B cell (primary cell): Measurements from ENCODE around the gene JMJD1C. TPM values are rescaled to one million over a fixed set of nuclear protein-coding genes. Genes with fewer than 3 reads are reported as not detected.

ENCODE experiments used
- ATAC-seq: fragments of 200-7000 bp; cut with Tn5 transposase; one replicate; pipeline ENCODE4 v1.10.0; 2021; ENCODE audit warnings: low read depth, mild to moderate bottlenecking, moderate number of reproducible peaks, moderate library complexity
- CTCF ChIA-PET: fragments of 350-600 bp; sonication (Branson Sonifier 250); formaldehyde crosslinking; loops from one replicate; lab custom pipeline; 2021; ENCODE audit warnings: antibody characterized with exemption, inconsistent platforms; lab: Charles Lee
- POLR2A ChIA-PET: fragments of 350-600 bp; sonication (Branson Sonifier 250); formaldehyde crosslinking; loops from one replicate; lab custom pipeline; 2021; ENCODE audit warnings: antibody characterized with exemption; lab: Charles Lee
- DNase-seq: peaks from one replicate; pipeline ENCODE4 v3.0.0; 2013
- H2AFZ ChIP-seq: 2 replicates; pipeline ENCODE4 v1.6.1; 2012; ENCODE audit warnings: mild to moderate bottlenecking, low read depth, low read length; ENCODE audit not compliant: insufficient read depth, poor library complexity, severe bottlenecking
- H3K27ac ChIP-seq, 2 donors: 1 replicate in 1 of 2; 2 replicates in 1 of 2; pipeline ENCODE4 v1.5.1; 2012 to 2013; ENCODE audit warnings: low read length in 2 of 2, mild to moderate bottlenecking in 2 of 2, moderate library complexity in 1 of 2
- H3K27me3 ChIP-seq, 4 experiments: fragments of 200-600 bp in 1 of 4; sonication (generic) in 1 of 4; replicated peaks in 1 of 4; 1 replicate in 2 of 4; 2 replicates in 2 of 4; pipeline versions ENCODE4 v1.6.1 to v1.7.0; 2013 to 2016; ENCODE audit warnings: low read length in 3 of 4, mild to moderate bottlenecking in 2 of 4, mixed read lengths in 1 of 4, moderate library complexity in 1 of 4; ENCODE audit not compliant: insufficient read depth in 4 of 4, control insufficient read depth in 3 of 4; ENCODE audit errors: control extremely low read depth in 1 of 4
- H3K36me3 ChIP-seq, 2 experiments: replicated peaks in 1 of 2; 1 replicate in 1 of 2; 2 replicates in 1 of 2; pipeline versions ENCODE4 v1.6.1 to v1.7.1; 2013; ENCODE audit warnings: low read length in 1 of 2; ENCODE audit not compliant: insufficient read depth in 2 of 2, control insufficient read depth in 1 of 2; ENCODE audit errors: control extremely low read depth in 1 of 2, extremely low read depth in 1 of 2
- H3K4me1 ChIP-seq, 2 donors: fragments of 200-600 bp in 1 of 2; sonication (generic) in 1 of 2; 1 replicate in 1 of 2; 2 replicates in 1 of 2; pipeline versions ENCODE4 v1.5.1 to v1.6.1; 2013 to 2017; ENCODE audit warnings: low read length in 2 of 2; ENCODE audit not compliant: control insufficient read depth in 2 of 2, insufficient read depth in 2 of 2
- H3K4me2 ChIP-seq: replicated peaks from 2 replicates; pipeline ENCODE3; 2012; ENCODE audit warnings: mild to moderate bottlenecking, low read depth, low read length; ENCODE audit not compliant: poor library complexity, severe bottlenecking
- H3K4me3 ChIP-seq, 5 experiments: fragments of 200-600 bp in 1 of 5; sonication (generic) in 1 of 5; 1 replicate in 3 of 5; 2 replicates in 2 of 5; pipeline versions ENCODE4 v1.5.1 to v1.7.0; 2011 to 2016; ENCODE audit warnings: low read length in 4 of 5, mild to moderate bottlenecking in 4 of 5, low read depth in 2 of 5, control low read depth in 1 of 5, moderate library complexity in 1 of 5; ENCODE audit not compliant: insufficient read depth in 1 of 5; ENCODE audit errors: control extremely low read depth in 1 of 5, extremely low read depth in 1 of 5
- H3K79me2 ChIP-seq: fragments of 200-600 bp; sonication (generic); one replicate; pipeline ENCODE4 v1.6.0; 2016; ENCODE audit warnings: low read length; ENCODE audit not compliant: control insufficient read depth, insufficient read depth
- H3K9ac ChIP-seq: fragments of 200-600 bp; sonication (generic); 2 replicates; pipeline ENCODE4 v1.6.1; 2017; ENCODE audit warnings: mild to moderate bottlenecking, low read length, moderate library complexity
- H3K9me3 ChIP-seq, 3 donors: one replicate each; pipeline versions ENCODE4 v1.6.1 to v1.7.1; 2013; ENCODE audit warnings: low read length in 2 of 3; ENCODE audit not compliant: control insufficient read depth in 2 of 3, insufficient read depth in 1 of 3; ENCODE audit errors: control extremely low read depth in 1 of 3
- H4K20me1 ChIP-seq: 2 replicates; pipeline ENCODE4 v1.6.0; 2012; ENCODE audit warnings: mild to moderate bottlenecking, low read length; ENCODE audit not compliant: insufficient read depth, control insufficient read depth, poor library complexity, severe bottlenecking
- H3K27ac Mint-ChIP-seq: one replicate; pipeline ENCODE4 v1.8.0; 2021; ENCODE audit warnings: mixed read lengths
- H3K27me3 Mint-ChIP-seq: one replicate; pipeline ENCODE4 v1.8.0; 2021; ENCODE audit warnings: mixed read lengths
- H3K4me1 Mint-ChIP-seq: one replicate; pipeline ENCODE4 v1.8.0; 2021; ENCODE audit warnings: mixed read lengths
- H3K4me3 Mint-ChIP-seq: one replicate; pipeline ENCODE4 v1.8.0; 2021; ENCODE audit warnings: mixed read lengths
- H3K9me3 Mint-ChIP-seq: one replicate; pipeline ENCODE4 v1.8.0; 2022; ENCODE audit warnings: mixed read lengths; ENCODE audit not compliant: insufficient read depth
- EZH2 ChIP-seq: IDR thresholded peaks from 2 replicates; pipeline ENCODE4 v1.6.1; 2012; ENCODE audit warnings: borderline replicate concordance, low read depth, mild to moderate bottlenecking, moderate library complexity, low read length; ENCODE audit not compliant: insufficient read depth, poor library complexity, severe bottlenecking
- WGBS: methylation state at CpG from one replicate; pipeline ENCODE4 v1.1.5; 2013; ENCODE audit warnings: missing lambda C conversion rate; ENCODE audit not compliant: insufficient coverage; 5-methylcytosine and 5-hydroxymethylcytosine counted together
- intact Hi-C: fragments of 100-400 bp; cut with micrococcal nuclease; formaldehyde crosslinking; loops from one replicate; pipeline ENCODE4 v1.10.0; 2022
- polyA plus RNA-seq: library from polyadenylated mRNA; depleted of rRNA; stranded (reverse); fragments of >200 nt; gene quantifications from 2 replicates; pipeline ENCODE4 v1.2.3, GENCODE V29; 2012
- total RNA-seq, 2 donors: library from RNA; stranded (reverse); fragments of 120-200 nt in 1 of 2; gene quantifications; 1 replicate in 1 of 2; 2 replicates in 1 of 2; pipeline versions ENCODE4 v1.2.3 to v1.2.4, GENCODE V29; 2013 to 2022
- TF ChIP-seq, protein P1 (sequence below): fragments of 200-600 bp; IDR thresholded peaks from one replicate; pipeline ENCODE4 v1.8.0; 2022; ENCODE audit warnings: antibody characterized with exemption, mild to moderate bottlenecking

JMJD1C gene
- total and polyA plus RNA-seq, 2 donors (not counting 1 experiment from before 2014, with no cell fraction given), result 81.8 to 235 TPM

- H3K27ac Mint-ChIP-seq, result no peak overlapping the region
- H3K4me1 ChIP-seq, result peaks cover 8 to 11% of the 10 kb centered on the region in 2 donors
- no peak overlapping the region for H3K4me2 ChIP-seq
- intact Hi-C loops, result loop anchor here (5.0 kb wide), 1 partner anchor 158 kb away; no protein-coding TSS in a partner anchor
- WGBS, result 86% methylated on average over 5 of the region's 5 CpGs
- TF ChIP-seq, protein P1, sequence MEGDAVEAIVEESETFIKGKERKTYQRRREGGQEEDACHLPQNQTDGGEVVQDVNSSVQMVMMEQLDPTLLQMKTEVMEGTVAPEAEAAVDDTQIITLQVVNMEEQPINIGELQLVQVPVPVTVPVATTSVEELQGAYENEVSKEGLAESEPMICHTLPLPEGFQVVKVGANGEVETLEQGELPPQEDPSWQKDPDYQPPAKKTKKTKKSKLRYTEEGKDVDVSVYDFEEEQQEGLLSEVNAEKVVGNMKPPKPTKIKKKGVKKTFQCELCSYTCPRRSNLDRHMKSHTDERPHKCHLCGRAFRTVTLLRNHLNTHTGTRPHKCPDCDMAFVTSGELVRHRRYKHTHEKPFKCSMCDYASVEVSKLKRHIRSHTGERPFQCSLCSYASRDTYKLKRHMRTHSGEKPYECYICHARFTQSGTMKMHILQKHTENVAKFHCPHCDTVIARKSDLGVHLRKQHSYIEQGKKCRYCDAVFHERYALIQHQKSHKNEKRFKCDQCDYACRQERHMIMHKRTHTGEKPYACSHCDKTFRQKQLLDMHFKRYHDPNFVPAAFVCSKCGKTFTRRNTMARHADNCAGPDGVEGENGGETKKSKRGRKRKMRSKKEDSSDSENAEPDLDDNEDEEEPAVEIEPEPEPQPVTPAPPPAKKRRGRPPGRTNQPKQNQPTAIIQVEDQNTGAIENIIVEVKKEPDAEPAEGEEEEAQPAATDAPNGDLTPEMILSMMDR, result no peak
- no peak for TF ChIP-seq EZH2
- ChIA-PET CTCF (interaction anchor here (0.5 kb wide), 1 partner anchor 130 kb away, joined by 3 read pairs; no protein-coding TSS in a partner anchor), POLR2A (no interaction called here)
- H3K36me3 ChIP-seq, result no peaks in the 10 kb centered on the region
- H3K79me2 ChIP-seq, result peaks cover 41% of the 10 kb centered on the region
- ATAC-seq (no peak), DNase-seq (no peak)
- no peaks in the 10 kb centered on the region for H3K27me3 Mint-ChIP-seq
- H3K4me1 Mint-ChIP-seq, result peaks cover 13% of the 10 kb centered on the region
- no peak overlapping the region for H3K4me3 Mint-ChIP-seq
- H3K9me3 ChIP-seq, result no peaks in the 10 kb centered on the region
- no peaks in the 10 kb centered on the region for H3K9me3 Mint-ChIP-seq
- no peak overlapping the region for H2AFZ ChIP-seq
- no peaks in the 10 kb centered on the region for H3K27me3 ChIP-seq
- no peak overlapping the region for H3K9ac ChIP-seq
- H4K20me1 ChIP-seq, result no peaks in the 10 kb centered on the region
- H3K27ac ChIP-seq, result no peak overlapping the region
- H3K4me3 ChIP-seq, result no peak overlapping the region
These were observed 90.3 kb downstream of the JMJD1C start for GRCh38 chr10:63375458-63375857.

DNA sequence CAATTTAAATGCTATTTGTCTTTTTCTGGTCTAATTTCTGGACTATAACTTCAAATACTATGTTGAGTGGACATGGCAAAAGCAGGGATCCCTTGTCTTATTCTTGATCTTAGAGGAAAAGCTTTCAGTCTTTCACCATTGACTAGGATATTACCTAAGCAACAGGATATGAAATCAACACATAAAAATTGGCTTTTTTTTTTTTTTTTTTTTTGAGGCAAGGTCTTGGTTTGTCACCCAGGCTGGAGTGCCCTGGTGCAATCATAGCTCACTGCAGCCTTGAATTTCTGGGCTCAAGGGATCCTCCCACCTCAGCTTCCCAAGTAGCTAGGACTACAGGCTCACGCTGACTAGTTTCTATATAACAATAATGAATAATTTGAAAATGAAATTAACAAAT, 90.8 kb downstream of the JMJD1C start:
- Histone ChIP-seq H3K4me1 (peaks cover 8 to 11% of the 10 kb centered on the region in 2 donors), H3K36me3 (no peaks in the 10 kb centered on the region), H3K4me2 (no peak overlapping the region), H3K9me3 (no peaks in the 10 kb centered on the region), H3K27me3 (no peaks in the 10 kb centered on the region), H3K27ac (no peak overlapping the region), H3K9ac (no peak overlapping the region), H3K4me3 (no peak overlapping the region), H3K79me2 (peaks cover 41% of the 10 kb centered on the region), H4K20me1 (no peaks in the 10 kb centered on the region), H2AFZ (no peak overlapping the region)
- Mint-ChIP-seq H3K4me3 (no peak overlapping the region), H3K4me1 (peaks cover 17% of the 10 kb centered on the region), H3K27me3 (no peaks in the 10 kb centered on the region), H3K9me3 (no peaks in the 10 kb centered on the region), H3K27ac (no peak overlapping the region)
- CTCF ChIA-PET, result interaction anchor here (0.5 kb wide), 1 partner anchor 130 kb away, joined by 3 read pairs; no protein-coding TSS in a partner anchor
- DNase-seq, result no peak
- no CpG with 5 or more reads among the region's 1 CpG for WGBS
- TF ChIP-seq, protein P1, result no peak
- no peak for TF ChIP-seq EZH2
- POLR2A ChIA-PET, result no interaction called here
- intact Hi-C loops, result loop anchor here (5.0 kb wide), 2 partner anchors 32 to 158 kb away; no protein-coding TSS in a partner anchor
- ATAC-seq, result no peak
